T-helper 17 cell (primary cell): ENCODE data around the gene CUX1. TPM values are rescaled to one million over a fixed set of nuclear protein-coding genes. Genes with fewer than 3 reads are reported as not detected.
A peak's percentile ranks its signal among the peaks of the same experiment; 100 is the strongest.

Source experiments
- ATAC-seq: fragments of 150-1000 bp; cut with Tn5 transposase; 2 replicates; pipeline ENCODE4 v1.10.0; 2021; ENCODE audit warnings: mild to moderate bottlenecking, moderate library complexity
- DNase-seq, 3 donors: peaks; one replicate each; pipeline versions ENCODE4 v3.0.0 to v3.0.0-alpha.2; 2020 to 2021
- H3K9me3 ChIP-seq: one replicate; pipeline ENCODE4 v1.7.0; 2013; ENCODE audit warnings: low read length, mild to moderate bottlenecking; ENCODE audit not compliant: control insufficient read depth, poor library complexity, severe bottlenecking
- H3K27ac Mint-ChIP-seq: one replicate; pipeline ENCODE4 v1.8.0; 2022; ENCODE audit warnings: mild to moderate bottlenecking, moderate library complexity, mixed read lengths
- H3K27me3 Mint-ChIP-seq: one replicate; pipeline ENCODE4 v1.8.0; 2022; ENCODE audit warnings: mixed read lengths
- H3K36me3 Mint-ChIP-seq: one replicate; pipeline ENCODE4 v1.8.0; 2022; ENCODE audit warnings: low read depth, mixed read lengths
- H3K4me1 Mint-ChIP-seq: one replicate; pipeline ENCODE4 v1.8.0; 2022; ENCODE audit warnings: mild to moderate bottlenecking, mixed read lengths
- H3K4me3 Mint-ChIP-seq: one replicate; pipeline ENCODE4 v1.8.0; 2022; ENCODE audit warnings: mild to moderate bottlenecking, moderate library complexity, mixed read lengths
- total RNA-seq, 4 donors: library from RNA in 2 of 4; stranded (reverse) in 2 of 4; gene quantifications; one replicate each; pipeline ENCODE4 v1.2.3 and lab custom pipeline; 2022 to 2026

CUX1 gene
- total RNA-seq, 2 donors from 2014 or later = 35.6 to 52.8 TPM

DNA sequence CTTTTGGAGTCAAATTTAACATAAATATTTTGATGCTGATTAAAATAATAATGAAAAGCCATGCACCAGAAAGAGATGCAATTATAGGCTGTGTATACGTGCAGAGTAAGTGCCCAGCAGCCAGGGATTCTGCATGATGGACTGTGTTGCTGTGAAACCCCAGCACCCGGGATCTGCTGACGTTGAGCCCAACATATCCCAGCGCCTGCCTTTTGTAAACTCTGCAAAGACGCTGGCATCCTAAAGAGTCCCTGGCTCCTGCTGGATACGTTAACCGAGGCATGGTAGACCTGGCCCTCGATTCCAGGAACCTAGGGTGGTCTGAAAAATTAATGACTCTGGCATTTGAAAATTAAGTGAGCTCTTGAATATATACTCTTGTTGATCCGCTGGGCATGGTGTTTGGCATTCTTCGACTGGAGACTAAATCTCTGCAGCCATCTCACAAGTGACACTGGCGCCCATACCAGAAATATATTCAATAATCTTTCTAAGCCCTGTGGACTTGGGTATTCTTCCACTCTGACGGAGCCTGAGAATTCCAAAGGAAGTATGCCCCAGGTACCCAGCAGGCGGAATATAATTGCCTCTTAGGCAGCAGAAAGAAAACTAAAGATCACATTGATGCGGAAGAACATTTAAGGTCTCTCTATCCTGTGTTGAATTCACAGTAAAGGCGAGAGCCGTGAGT, 278.0 kb downstream of the CUX1 start:
- H3K27me3 Mint-ChIP-seq = no peaks in the 10 kb centered on the region
- H3K4me3 Mint-ChIP-seq = no peak overlapping the region
- H3K36me3 Mint-ChIP-seq = peaks cover 5% of the 10 kb centered on the region
- DNase-seq (no peak), ATAC-seq (no peak)
- H3K27ac Mint-ChIP-seq = no peak overlapping the region
- H3K4me1 Mint-ChIP-seq = peaks cover 5% of the 10 kb centered on the region
- no peaks in the 10 kb centered on the region for H3K9me3 ChIP-seq

DNA sequence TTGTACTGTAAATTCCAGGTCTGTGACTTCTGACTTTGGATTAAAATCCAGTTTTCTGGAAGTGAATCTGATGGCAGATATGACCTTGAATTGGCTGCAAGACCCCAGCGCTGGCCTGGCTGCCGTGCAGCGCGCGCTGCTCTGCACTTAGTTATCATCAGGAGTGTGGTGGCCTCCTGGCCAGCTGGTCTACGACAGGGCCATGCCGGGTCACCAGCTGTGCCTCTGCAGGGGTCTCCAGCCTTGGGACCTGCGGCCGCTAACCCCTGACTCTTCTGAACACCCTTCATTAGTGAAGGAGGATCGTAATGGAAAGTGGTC, 278.5 kb downstream of the CUX1 start:
- Mint-ChIP-seq H3K36me3 (peaks cover 5% of the 10 kb centered on the region), H3K27me3 (no peaks in the 10 kb centered on the region), H3K27ac (no peak overlapping the region), H3K4me3 (no peak overlapping the region), H3K4me1 (peaks cover 5% of the 10 kb centered on the region)
- ATAC-seq (no peak), DNase-seq (no peak)
- no peaks in the 10 kb centered on the region for H3K9me3 ChIP-seq

GRCh38 chr7:102096706-102097427, 279.4 kb downstream of the CUX1 start:
- no peak for DNase-seq
- no peaks in the 10 kb centered on the region for H3K27me3 Mint-ChIP-seq
- peaks cover 5% of the 10 kb centered on the region for H3K4me1 Mint-ChIP-seq
- no peak for ATAC-seq
- peaks cover 5% of the 10 kb centered on the region for H3K36me3 Mint-ChIP-seq
- peak overlapping the region; percentile 53 for H3K27ac Mint-ChIP-seq
- no peaks in the 10 kb centered on the region for H3K9me3 ChIP-seq
- no peak overlapping the region for H3K4me3 Mint-ChIP-seq

GRCh38 chr7:102097601-102098161, 280.3 kb downstream of the CUX1 start:
- no peaks in the 10 kb centered on the region for H3K36me3 Mint-ChIP-seq
- H3K27ac Mint-ChIP-seq = peak overlapping the region; percentile 53
- no peaks in the 10 kb centered on the region for H3K4me1 Mint-ChIP-seq
- no peak for ATAC-seq
- H3K27me3 Mint-ChIP-seq = no peaks in the 10 kb centered on the region
- no peak overlapping the region for H3K4me3 Mint-ChIP-seq
- no peak for DNase-seq
- no peaks in the 10 kb centered on the region for H3K9me3 ChIP-seq

DNA sequence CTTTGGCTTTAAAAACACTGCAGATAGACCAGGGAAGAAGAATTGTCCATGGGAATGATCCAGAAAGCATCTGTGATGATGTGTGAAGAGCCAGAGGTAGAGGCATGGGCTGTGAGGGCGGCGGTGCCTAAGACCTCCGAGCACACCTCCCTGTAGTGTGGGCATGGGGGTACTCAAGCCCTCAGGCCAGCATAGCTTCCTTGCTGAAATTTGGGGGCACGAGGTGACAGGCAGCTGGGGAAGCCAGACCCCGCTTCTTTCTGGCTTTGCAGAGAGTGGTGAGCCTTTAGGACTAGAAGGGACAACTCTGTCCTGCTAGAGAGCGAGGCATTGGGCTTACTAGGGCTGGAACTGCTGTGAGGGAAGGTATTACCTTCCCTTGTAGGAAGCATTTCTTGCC, 281.6 kb downstream of the CUX1 start:
- no peaks in the 10 kb centered on the region for H3K4me1 Mint-ChIP-seq
- no peaks in the 10 kb centered on the region for H3K27me3 Mint-ChIP-seq
- H3K36me3 Mint-ChIP-seq = peaks cover 5% of the 10 kb centered on the region
- no peak overlapping the region for H3K4me3 Mint-ChIP-seq
- DNase-seq (no peak), ATAC-seq (no peak)
- no peak overlapping the region for H3K27ac Mint-ChIP-seq
- H3K9me3 ChIP-seq = no peaks in the 10 kb centered on the region

DNA sequence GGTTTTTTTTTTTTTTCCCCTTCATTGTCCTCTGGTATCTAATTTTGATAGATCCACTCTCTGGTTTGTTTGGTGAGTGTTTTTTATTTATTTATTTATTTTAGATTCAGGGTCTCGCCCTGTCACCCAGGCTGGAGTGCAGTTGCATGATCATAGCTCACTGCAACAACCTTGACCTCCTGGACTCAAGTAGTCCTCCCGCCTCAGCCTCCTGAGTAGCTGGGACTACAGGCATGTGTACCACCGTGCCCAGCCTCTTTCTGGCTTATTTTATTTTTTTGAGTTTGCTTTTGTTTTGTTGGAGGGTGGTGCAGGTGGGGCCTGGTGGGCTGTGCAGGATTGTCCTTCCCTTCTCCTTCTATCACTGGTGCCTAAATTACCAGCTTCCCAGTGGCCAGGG, 282.0 kb downstream of the CUX1 start:
- peaks cover 8% of the 10 kb centered on the region for H3K36me3 Mint-ChIP-seq
- ATAC-seq = no peak

GRCh38 chr7:102101111-102101551, 283.7 kb downstream of the CUX1 start:
- no peaks in the 10 kb centered on the region for H3K27me3 Mint-ChIP-seq
- no peak for ATAC-seq
- no peak for DNase-seq
- no peak overlapping the region for H3K4me3 Mint-ChIP-seq
- H3K27ac Mint-ChIP-seq = no peak overlapping the region
- peaks cover 3% of the 10 kb centered on the region for H3K4me1 Mint-ChIP-seq
- no peaks in the 10 kb centered on the region for H3K9me3 ChIP-seq
- H3K36me3 Mint-ChIP-seq = peaks cover 11% of the 10 kb centered on the region

More for the DNA sequence above, 282.0 kb downstream of the CUX1 start:
- Mint-ChIP-seq H3K27me3 (no peaks in the 10 kb centered on the region), H3K4me1 (peaks cover 3% of the 10 kb centered on the region), H3K4me3 (no peak overlapping the region), H3K27ac (no peak overlapping the region)
- DNase-seq = no peak
- H3K9me3 ChIP-seq = no peaks in the 10 kb centered on the region

- Mint-ChIP-seq H3K27me3 (no peaks in the 10 kb centered on the region), H3K36me3 (peaks cover 11% of the 10 kb centered on the region), H3K4me3 (no peak overlapping the region), H3K4me1 (peaks cover 3% of the 10 kb centered on the region), H3K27ac (no peak overlapping the region)
- DNase-seq = no peak
- no peaks in the 10 kb centered on the region for H3K9me3 ChIP-seq
- no peak for ATAC-seq
These were observed 284.5 kb downstream of the CUX1 start for GRCh38 chr7:102101926-102102325.

GRCh38 chr7:102103027-102103372, 285.6 kb downstream of the CUX1 start:
- H3K9me3 ChIP-seq = no peaks in the 10 kb centered on the region
- Mint-ChIP-seq H3K4me1 (peaks cover 3% of the 10 kb centered on the region), H3K27me3 (no peaks in the 10 kb centered on the region), H3K27ac (peak overlapping the region; percentile 46), H3K36me3 (peaks cover 11% of the 10 kb centered on the region), H3K4me3 (no peak overlapping the region)
- DNase-seq (no peak), ATAC-seq (no peak)

DNA sequence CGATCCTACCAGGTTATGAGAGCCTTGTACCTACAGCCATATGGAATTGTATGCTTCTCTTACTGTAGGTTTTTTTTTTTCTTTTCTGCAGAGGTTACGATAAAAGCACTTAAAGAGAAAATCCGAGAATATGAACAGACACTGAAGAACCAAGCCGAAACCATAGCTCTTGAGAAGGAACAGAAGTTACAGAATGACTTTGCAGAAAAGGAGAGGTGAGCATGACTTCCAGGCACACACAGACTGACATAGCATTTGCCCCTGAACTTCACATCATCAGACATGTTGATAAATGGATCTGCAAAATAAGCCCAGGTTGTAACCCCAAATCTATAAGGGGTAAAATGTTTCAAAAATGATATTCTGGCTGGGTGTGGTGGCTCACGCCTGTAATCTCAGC, 286.8 kb downstream of the CUX1 start:
- Mint-ChIP-seq H3K4me3 (no peak overlapping the region), H3K36me3 (peaks cover 11% of the 10 kb centered on the region), H3K4me1 (peaks cover 3% of the 10 kb centered on the region), H3K27me3 (no peaks in the 10 kb centered on the region), H3K27ac (no peak overlapping the region)
- H3K9me3 ChIP-seq = no peaks in the 10 kb centered on the region
- DNase-seq (no peak), ATAC-seq (no peak)

DNA sequence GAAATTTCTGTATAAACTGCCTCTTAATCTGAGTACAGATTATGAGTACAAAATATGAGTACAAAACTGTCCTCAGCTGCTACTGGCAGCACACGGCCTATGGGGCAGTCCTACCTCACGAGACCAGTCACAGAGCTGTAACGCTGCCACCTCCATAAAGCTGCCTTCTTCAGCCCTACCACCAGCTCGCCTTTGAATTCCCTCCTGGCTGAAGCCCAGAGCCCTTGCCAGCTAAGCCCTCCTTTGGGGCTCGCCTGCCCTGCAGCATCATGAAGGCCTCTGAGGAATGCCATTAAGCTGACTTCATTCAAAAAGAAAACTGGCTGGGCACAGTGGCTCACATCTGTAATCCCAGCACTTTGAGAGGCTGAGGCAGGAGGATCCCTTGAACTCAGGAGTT, 289.2 kb downstream of the CUX1 start:
- no peak overlapping the region for H3K4me3 Mint-ChIP-seq
- H3K36me3 Mint-ChIP-seq = peaks cover 11% of the 10 kb centered on the region
- no peak overlapping the region for H3K27ac Mint-ChIP-seq
- DNase-seq (no peak), ATAC-seq (no peak)
- H3K4me1 Mint-ChIP-seq = peaks cover 3% of the 10 kb centered on the region
- no peaks in the 10 kb centered on the region for H3K9me3 ChIP-seq
- H3K27me3 Mint-ChIP-seq = no peaks in the 10 kb centered on the region

- Mint-ChIP-seq H3K27ac (no peak overlapping the region), H3K4me3 (no peak overlapping the region), H3K36me3 (peaks cover 11% of the 10 kb centered on the region), H3K27me3 (no peaks in the 10 kb centered on the region), H3K4me1 (peaks cover 3% of the 10 kb centered on the region)
- ATAC-seq (no peak), DNase-seq (no peak)
- H3K9me3 ChIP-seq = no peaks in the 10 kb centered on the region
These were observed 290.2 kb downstream of the CUX1 start for GRCh38 chr7:102107474-102108104.
